ENCODE results near the gene GKN1.

GRCh38 chr2:68978098-68978497 is 3.7 kb downstream of the GKN1 start:
- TF ChIP-seq CTCF (IDR thresholded peaks at IDR 0.05; ENCODE audit: poor library complexity, severe bottlenecking) (no peak), EZH2 (IDR thresholded peaks at IDR 0.05; ENCODE audit: borderline replicate concordance, insufficient read depth, low read length, poor library complexity, severe bottlenecking) (no peak), POLR2AphosphoS5 (IDR thresholded peaks at IDR 0.05) (no peak), MXI1 (conservative IDR thresholded peaks at IDR 0.05; ENCODE audit: poor library complexity, severe bottlenecking) (no peak), TAF1 (IDR thresholded peaks at IDR 0.05; ENCODE audit: low read depth) (no peak), REST (IDR thresholded peaks at IDR 0.05; ENCODE audit: borderline replicate concordance) (no peak), EP300 (conservative IDR thresholded peaks at IDR 0.05; ENCODE audit: poor library complexity, severe bottlenecking) (no peak), RAD21 (conservative IDR thresholded peaks at IDR 0.05) (no peak), SMC3 (conservative IDR thresholded peaks at IDR 0.05; ENCODE audit: poor library complexity) (no peak)
